ENCODE measurements around the gene OPRM1.

- TF ChIP-seq POLR2AphosphoS5 (IDR thresholded peaks at IDR 0.05; ENCODE audit: low read depth) (no peak), CTCF (IDR thresholded peaks at IDR 0.05; ENCODE audit: insufficient read depth, low read length) (no peak)
Measured at GRCh38 chr6:154243793-154244750, 205.0 kb downstream of the OPRM1 start.

Data from HL-60 (cell line).